Glomerular endothelial cell (primary cell): ENCODE results near the gene SLC35G6. TPM values are rescaled to one million over a fixed set of nuclear protein-coding genes. Genes with fewer than 3 reads are reported as not detected.
"Not testable (repeated sequence)": the region's sequence is repeated elsewhere in the genome, so short reads cannot be mapped to it uniquely, and the experiment has no call there.

Source experiments
- DNase-seq: peaks from one replicate; pipeline ENCODE4 v3.0.0-alpha.2; 2011; ENCODE audit warnings: low read depth, low spot score; ENCODE audit errors: extremely low read depth
- total RNA-seq: library from RNA; depleted of rRNA; stranded (reverse); fragments of >200 nt; gene quantifications from 2 replicates; pipeline ENCODE4 v1.2.3, GENCODE V29; 2015

Gene SLC35G6
- total RNA-seq = not detected in 2 replicates

GRCh38 chr17:7481275-7481674 is at the start of gene SLC35G6:
Gene SLC35G6, plus strand, starts transcription at chr17:7481446. Its CDS starts 71 bp downstream, at chr17:7481517.
- DNase-seq = not testable (repeated sequence)

GRCh38 chr17:7432296-7432695 is 49.0 kb upstream of the SLC35G6 start:
- no peak for DNase-seq

GRCh38 chr17:7435676-7436555 is 45.3 kb upstream of the SLC35G6 start:
- DNase-seq = no peak

- DNase-seq = no peak
Observed at GRCh38 chr17:7436556-7437368, 44.5 kb upstream of the SLC35G6 start.

GRCh38 chr17:7437369-7437863 is 43.8 kb upstream of the SLC35G6 start:
- no peak for DNase-seq

GRCh38 chr17:7437950-7438614 is 43.2 kb upstream of the SLC35G6 start:
- no peak for DNase-seq

- no peak for DNase-seq
Observed at GRCh38 chr17:7438656-7439460, 42.4 kb upstream of the SLC35G6 start.

GRCh38 chr17:7439462-7440112 is 41.7 kb upstream of the SLC35G6 start, which contains the start of gene FGF11:
Gene FGF11, plus strand, starts transcription at chr17:7439512. Its CDS starts 109 bp downstream, at chr17:7439621.
- DNase-seq = no peak

GRCh38 chr17:7440113-7440833 is 41.0 kb upstream of the SLC35G6 start:
- no peak for DNase-seq

GRCh38 chr17:7440834-7441195 is 40.4 kb upstream of the SLC35G6 start:
- DNase-seq = no peak

GRCh38 chr17:7441266-7441665 is 40.0 kb upstream of the SLC35G6 start:
- DNase-seq = no peak

GRCh38 chr17:7442142-7442541 is 39.1 kb upstream of the SLC35G6 start:
- DNase-seq = no peak

GRCh38 chr17:7443499-7444485 is 37.5 kb upstream of the SLC35G6 start:
- DNase-seq = no peak

GRCh38 chr17:7444682-7445618 is 36.3 kb upstream of the SLC35G6 start, which contains the start of gene CHRNB1:
Gene CHRNB1, plus strand, starts transcription at chr17:7445061. Its CDS starts 67 bp downstream, at chr17:7445128.
- no peak for DNase-seq

GRCh38 chr17:7445619-7445968 is 35.7 kb upstream of the SLC35G6 start:
- DNase-seq = no peak

- no peak for DNase-seq
Observed at GRCh38 chr17:7448461-7448860, 32.8 kb upstream of the SLC35G6 start.
